H9 (cell line): ENCODE results near the gene NEDD4L. TPM values are rescaled to one million over a fixed set of nuclear protein-coding genes. Genes with fewer than 3 reads are reported as not detected.

Experiments used
- DNase-seq: peaks from one replicate; pipeline ENCODE4 v3.0.0-alpha.2; 2017
- H2AFZ ChIP-seq: one replicate; pipeline ENCODE4 v1.6.1; 2013; ENCODE audit warnings: mild to moderate bottlenecking, low read length, control low read depth, moderate library complexity
- H2AK5ac ChIP-seq: 2 replicates; pipeline ENCODE4 v1.6.1; 2013; ENCODE audit warnings: low read length, control low read depth, mixed read lengths; ENCODE audit not compliant: insufficient read length
- H2BK120ac ChIP-seq: one replicate; pipeline ENCODE4 v1.6.1; 2013; ENCODE audit warnings: low read depth, mild to moderate bottlenecking, low read length, control low read depth, inconsistent platforms; ENCODE audit not compliant: poor library complexity, severe bottlenecking
- H2BK12ac ChIP-seq: 2 replicates; pipeline ENCODE4 v1.6.1; 2013; ENCODE audit warnings: low read length, control low read depth, mixed read lengths, low read depth; ENCODE audit not compliant: insufficient read length
- H2BK15ac ChIP-seq: 2 replicates; pipeline ENCODE4 v1.6.1; 2013; ENCODE audit warnings: low read depth, low read length, control low read depth
- H2BK20ac ChIP-seq: one replicate; pipeline ENCODE4 v1.6.1; 2013; ENCODE audit warnings: low read depth, mild to moderate bottlenecking, low read length, control low read depth, inconsistent platforms; ENCODE audit not compliant: poor library complexity, severe bottlenecking
- H2BK5ac ChIP-seq: 2 replicates; pipeline ENCODE4 v1.6.1; 2013; ENCODE audit warnings: low read length, control low read depth, mixed read lengths; ENCODE audit not compliant: insufficient read length
- H3K14ac ChIP-seq: 2 replicates; pipeline ENCODE4 v1.6.1; 2013; ENCODE audit warnings: low read length, control low read depth; ENCODE audit not compliant: insufficient read depth
- H3K18ac ChIP-seq: 2 replicates; pipeline ENCODE4 v1.6.1; 2013; ENCODE audit warnings: low read depth, mild to moderate bottlenecking, mixed read lengths, low read length, control low read depth; ENCODE audit not compliant: insufficient read length
- H3K23ac ChIP-seq: 2 replicates; pipeline ENCODE4 v1.6.1; 2013; ENCODE audit warnings: low read length, control low read depth, mixed read lengths, low read depth; ENCODE audit not compliant: insufficient read length
- H3K23me2 ChIP-seq: 2 replicates; pipeline ENCODE4 v1.6.1; 2013; ENCODE audit warnings: low read depth, mild to moderate bottlenecking, mixed read lengths, low read length, control low read depth; ENCODE audit not compliant: insufficient read length, poor library complexity, severe bottlenecking
- H3K27ac ChIP-seq: 2 replicates; pipeline ENCODE4 v1.5.1; 2013; ENCODE audit warnings: low read length, control low read depth, mixed read lengths, low read depth; ENCODE audit not compliant: insufficient read length
- H3K27me3 ChIP-seq: 2 replicates; pipeline ENCODE4 v1.6.1; 2013; ENCODE audit warnings: low read length, control low read depth, inconsistent platforms; ENCODE audit not compliant: insufficient read depth
- H3K4ac ChIP-seq: 2 replicates; pipeline ENCODE4 v1.6.1; 2013; ENCODE audit warnings: low read depth, mild to moderate bottlenecking, control low read depth, inconsistent platforms, low read length, moderate library complexity
- H3K4me1 ChIP-seq: 2 replicates; pipeline ENCODE4 v1.6.1; 2013; ENCODE audit warnings: low read length, control low read depth, inconsistent platforms; ENCODE audit not compliant: insufficient read depth
- H3K4me2 ChIP-seq: 2 replicates; pipeline ENCODE4 v1.6.1; 2013; ENCODE audit warnings: low read length, control low read depth, mixed read lengths; ENCODE audit not compliant: insufficient read length, insufficient read depth
- H3K56ac ChIP-seq: 2 replicates; pipeline ENCODE4 v1.6.1; 2013; ENCODE audit warnings: low read depth, mild to moderate bottlenecking, mixed read lengths, low read length, control low read depth; ENCODE audit not compliant: insufficient read length
- H3K79me1 ChIP-seq: 2 replicates; pipeline ENCODE4 v1.6.1; 2013; ENCODE audit warnings: low read depth, mild to moderate bottlenecking, moderate library complexity, low read length, control low read depth, inconsistent platforms; ENCODE audit not compliant: insufficient read depth, poor library complexity, severe bottlenecking
- H3K79me2 ChIP-seq: 2 replicates; pipeline ENCODE4 v1.6.1; 2013; ENCODE audit warnings: low read length, control low read depth, inconsistent platforms; ENCODE audit not compliant: insufficient read depth
- H3K9ac ChIP-seq: 2 replicates; pipeline ENCODE4 v1.6.1; 2013; ENCODE audit warnings: low read length, control low read depth, mixed read lengths; ENCODE audit not compliant: insufficient read length; ENCODE audit errors: extremely low read depth
- H3K9me3 ChIP-seq: one replicate; pipeline ENCODE4 v1.6.1; 2013; ENCODE audit warnings: low read depth, low read length, inconsistent platforms; ENCODE audit not compliant: control insufficient read depth
- H3T11ph ChIP-seq: one replicate; pipeline ENCODE4 v1.6.1; 2013; ENCODE audit warnings: mild to moderate bottlenecking, low read length, control low read depth, inconsistent platforms
- H4K20me1 ChIP-seq: one replicate; pipeline ENCODE4 v1.6.1; 2013; ENCODE audit not compliant: control insufficient read depth, insufficient read length, insufficient read depth
- H4K5ac ChIP-seq: 2 replicates; pipeline ENCODE4 v1.6.1; 2013; ENCODE audit warnings: low read depth, mild to moderate bottlenecking, mixed read lengths, low read length, control low read depth; ENCODE audit not compliant: insufficient read length
- H4K8ac ChIP-seq: replicated peaks from 2 replicates; pipeline ENCODE4 v1.6.1; 2013; ENCODE audit warnings: low read length, control low read depth, mixed read lengths, low read depth; ENCODE audit not compliant: insufficient read length
- H4K91ac ChIP-seq: 2 replicates; pipeline ENCODE4 v1.6.1; 2013; ENCODE audit warnings: low read depth, mild to moderate bottlenecking, moderate library complexity, mixed read lengths, low read length, control low read depth; ENCODE audit not compliant: insufficient read length
- H3K27ac Mint-ChIP-seq, 3 experiments: 2 replicates in 2 of 3; 3 replicates in 1 of 3; pipeline ENCODE4 v1.8.0; 2020 to 2021; ENCODE audit warnings: mixed read lengths in 3 of 3, mild to moderate bottlenecking in 1 of 3, moderate library complexity in 1 of 3
- H3K27me3 Mint-ChIP-seq: 2 replicates; pipeline ENCODE4 v1.8.0; 2021; ENCODE audit warnings: low read depth, mild to moderate bottlenecking, moderate library complexity, mixed read lengths
- H3K36me3 Mint-ChIP-seq, 3 experiments: 2 replicates in 2 of 3; 3 replicates in 1 of 3; pipeline ENCODE4 v1.8.0; 2020 to 2021; ENCODE audit warnings: low read depth in 3 of 3, mixed read lengths in 3 of 3; ENCODE audit not compliant: insufficient read depth in 1 of 3
- H3K4me1 Mint-ChIP-seq, 2 experiments: 2 replicates each; pipeline ENCODE4 v1.8.0; 2020; ENCODE audit warnings: mixed read lengths in 2 of 2
- H3K4me3 Mint-ChIP-seq, 2 experiments: 2 replicates in 1 of 2; 3 replicates in 1 of 2; pipeline ENCODE4 v1.8.0; 2020 to 2021; ENCODE audit warnings: mild to moderate bottlenecking in 2 of 2, mixed read lengths in 2 of 2, moderate library complexity in 1 of 2
- H3K9me3 Mint-ChIP-seq, 2 experiments: 2 replicates in 1 of 2; 3 replicates in 1 of 2; pipeline ENCODE4 v1.8.0; 2020; ENCODE audit warnings: mild to moderate bottlenecking in 2 of 2, mixed read lengths in 2 of 2, moderate library complexity in 1 of 2
- CTCF ChIP-seq: fragments of 200-600 bp; sonication (generic); conservative IDR thresholded peaks from 3 replicates; pipeline ENCODE4 v1.8.0; 2021; ENCODE audit warnings: antibody characterized with exemption, mild to moderate bottlenecking
- WGBS: extraction: QIAGEN DNeasy Blood & Tissue Kit; methylation state at CpG from one replicate; pipeline ENCODE4 v1.1.7; 2013; ENCODE audit warnings: missing lambda C conversion rate, low lambda C conversion rate, mixed read lengths; ENCODE audit not compliant: insufficient read length; ENCODE audit errors: extremely low coverage; 5-methylcytosine and 5-hydroxymethylcytosine counted together
- total RNA-seq: library from RNA; stranded (reverse); gene quantifications from 2 replicates; pipeline ENCODE4 v1.2.1, GENCODE V29; 2021

Gene NEDD4L
- total RNA-seq, 1 experiment from 2014 or later = 76.3 TPM

GRCh38 chr18:58426611-58427010 lies 382.6 kb downstream of the NEDD4L start:
- no peak overlapping the region for H2BK15ac ChIP-seq
- no peak overlapping the region for H2AFZ ChIP-seq
- H3T11ph ChIP-seq = no peak overlapping the region
- H3K56ac ChIP-seq = no peak overlapping the region
- H3K9me3 ChIP-seq = no peaks in the 10 kb centered on the region
- H3K27ac ChIP-seq = no peak overlapping the region
- no peak overlapping the region for H3K9ac ChIP-seq
- no peaks in the 10 kb centered on the region for H3K79me2 ChIP-seq
- no peak overlapping the region for H3K4me3 Mint-ChIP-seq
- no peaks in the 10 kb centered on the region for H4K20me1 ChIP-seq
- H2BK12ac ChIP-seq = no peak overlapping the region
- H3K23ac ChIP-seq = no peak overlapping the region
- no peak for DNase-seq
- no peaks in the 10 kb centered on the region for H3K27me3 ChIP-seq
- peaks cover 8 to 17% of the 10 kb centered on the region in 2 experiments for H3K4me1 Mint-ChIP-seq
- no peaks in the 10 kb centered on the region for H3K36me3 Mint-ChIP-seq
- H4K8ac ChIP-seq = no peak overlapping the region
- no peaks in the 10 kb centered on the region for H3K9me3 Mint-ChIP-seq
- no peak overlapping the region for H2AK5ac ChIP-seq
- no peaks in the 10 kb centered on the region for H3K79me1 ChIP-seq
- no peak overlapping the region for H4K5ac ChIP-seq
- no peak overlapping the region for H2BK20ac ChIP-seq
- no peak overlapping the region for H2BK120ac ChIP-seq
- H3K14ac ChIP-seq = no peak overlapping the region
- no peaks in the 10 kb centered on the region for H3K4me1 ChIP-seq
- no peak overlapping the region for H3K4me2 ChIP-seq
- no peak for TF ChIP-seq CTCF
- H2BK5ac ChIP-seq = no peak overlapping the region
- H3K27me3 Mint-ChIP-seq = no peaks in the 10 kb centered on the region
- H4K91ac ChIP-seq = no peak overlapping the region
- no peak overlapping the region for H3K18ac ChIP-seq
- H3K23me2 ChIP-seq = no peaks in the 10 kb centered on the region
- no CpG with 5 or more reads among the region's 4 CpGs for WGBS
- H3K4ac ChIP-seq = no peak overlapping the region
- no peak overlapping the region; a peak in 1 of 7 replicates for H3K27ac Mint-ChIP-seq
